Measurements from ENCODE around the gene KPNA1.

GRCh38 chr3:122515870-122516269 is 1.1 kb upstream of the KPNA1 start:
- TF ChIP-seq, protein P1, sequence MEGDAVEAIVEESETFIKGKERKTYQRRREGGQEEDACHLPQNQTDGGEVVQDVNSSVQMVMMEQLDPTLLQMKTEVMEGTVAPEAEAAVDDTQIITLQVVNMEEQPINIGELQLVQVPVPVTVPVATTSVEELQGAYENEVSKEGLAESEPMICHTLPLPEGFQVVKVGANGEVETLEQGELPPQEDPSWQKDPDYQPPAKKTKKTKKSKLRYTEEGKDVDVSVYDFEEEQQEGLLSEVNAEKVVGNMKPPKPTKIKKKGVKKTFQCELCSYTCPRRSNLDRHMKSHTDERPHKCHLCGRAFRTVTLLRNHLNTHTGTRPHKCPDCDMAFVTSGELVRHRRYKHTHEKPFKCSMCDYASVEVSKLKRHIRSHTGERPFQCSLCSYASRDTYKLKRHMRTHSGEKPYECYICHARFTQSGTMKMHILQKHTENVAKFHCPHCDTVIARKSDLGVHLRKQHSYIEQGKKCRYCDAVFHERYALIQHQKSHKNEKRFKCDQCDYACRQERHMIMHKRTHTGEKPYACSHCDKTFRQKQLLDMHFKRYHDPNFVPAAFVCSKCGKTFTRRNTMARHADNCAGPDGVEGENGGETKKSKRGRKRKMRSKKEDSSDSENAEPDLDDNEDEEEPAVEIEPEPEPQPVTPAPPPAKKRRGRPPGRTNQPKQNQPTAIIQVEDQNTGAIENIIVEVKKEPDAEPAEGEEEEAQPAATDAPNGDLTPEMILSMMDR (IDR thresholded peaks at IDR 0.05; ENCODE audit: low read depth, low read length): no peak
- no peak for TF ChIP-seq POLR2A (IDR thresholded peaks at IDR 0.05; ENCODE audit: extremely low read depth, insufficient read length)
- no peak for TF ChIP-seq MYC (IDR thresholded peaks at IDR 0.05; ENCODE audit: low read depth, low read length)
